ENCODE data around the gene PWP1.

The PWP1 gene

GRCh38 chr12:107731366-107731765, 45.8 kb downstream of the PWP1 start:
- TF ChIP-seq, protein P1, sequence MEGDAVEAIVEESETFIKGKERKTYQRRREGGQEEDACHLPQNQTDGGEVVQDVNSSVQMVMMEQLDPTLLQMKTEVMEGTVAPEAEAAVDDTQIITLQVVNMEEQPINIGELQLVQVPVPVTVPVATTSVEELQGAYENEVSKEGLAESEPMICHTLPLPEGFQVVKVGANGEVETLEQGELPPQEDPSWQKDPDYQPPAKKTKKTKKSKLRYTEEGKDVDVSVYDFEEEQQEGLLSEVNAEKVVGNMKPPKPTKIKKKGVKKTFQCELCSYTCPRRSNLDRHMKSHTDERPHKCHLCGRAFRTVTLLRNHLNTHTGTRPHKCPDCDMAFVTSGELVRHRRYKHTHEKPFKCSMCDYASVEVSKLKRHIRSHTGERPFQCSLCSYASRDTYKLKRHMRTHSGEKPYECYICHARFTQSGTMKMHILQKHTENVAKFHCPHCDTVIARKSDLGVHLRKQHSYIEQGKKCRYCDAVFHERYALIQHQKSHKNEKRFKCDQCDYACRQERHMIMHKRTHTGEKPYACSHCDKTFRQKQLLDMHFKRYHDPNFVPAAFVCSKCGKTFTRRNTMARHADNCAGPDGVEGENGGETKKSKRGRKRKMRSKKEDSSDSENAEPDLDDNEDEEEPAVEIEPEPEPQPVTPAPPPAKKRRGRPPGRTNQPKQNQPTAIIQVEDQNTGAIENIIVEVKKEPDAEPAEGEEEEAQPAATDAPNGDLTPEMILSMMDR (IDR thresholded peaks at IDR 0.05; ENCODE audit: low read depth, low read length) = no peak
- DNase-seq (ENCODE audit: low read depth, low spot score) = no peak
- H3K4me3 ChIP-seq (ENCODE audit: low read depth, low read length) = no peak overlapping the region
- in situ Hi-C loops (cut with HindIII; ENCODE audit: low sequenced_read_pairs) = no loop called here

GRCh38 chr12:107732365-107732764, 46.8 kb downstream of the PWP1 start:
- in situ Hi-C loops (cut with HindIII; ENCODE audit: low sequenced_read_pairs) = no loop called here
- DNase-seq (ENCODE audit: low read depth, low spot score) = no peak
- no peak overlapping the region for H3K4me3 ChIP-seq (ENCODE audit: low read depth, low read length)
- TF ChIP-seq, protein P1 (IDR thresholded peaks at IDR 0.05; ENCODE audit: low read depth, low read length) = no peak

- in situ Hi-C loops (cut with HindIII; ENCODE audit: low sequenced_read_pairs) = no loop called here
- no peak overlapping the region for H3K4me3 ChIP-seq (ENCODE audit: low read depth, low read length)
- no peak for DNase-seq (ENCODE audit: low read depth, low spot score)
- TF ChIP-seq, protein P1 (IDR thresholded peaks at IDR 0.05; ENCODE audit: low read depth, low read length) = no peak
Observed at GRCh38 chr12:107734139-107734538, 48.5 kb downstream of the PWP1 start.

DNA sequence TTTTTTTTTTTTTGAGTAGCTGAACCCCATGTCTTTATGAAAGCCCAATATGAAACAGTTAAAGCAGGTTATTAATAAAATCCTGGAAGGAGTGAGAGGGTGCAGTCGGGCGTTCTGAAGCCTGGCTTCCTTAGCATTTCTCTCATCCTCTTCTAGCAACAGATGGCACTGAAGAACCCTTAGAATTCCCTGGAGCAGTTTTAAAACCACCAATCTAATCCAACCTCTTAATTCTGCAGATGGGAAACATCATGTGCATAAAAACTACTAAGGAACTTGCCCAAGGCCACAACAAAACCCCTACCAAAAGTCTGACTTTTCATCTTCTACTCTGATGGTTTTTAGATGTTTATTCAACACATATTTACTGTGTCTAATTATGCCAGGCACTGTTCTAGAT, 50.2 kb downstream of the PWP1 start:
- no peak overlapping the region for H3K4me3 ChIP-seq (ENCODE audit: low read depth, low read length)
- TF ChIP-seq, protein P1 (IDR thresholded peaks at IDR 0.05; ENCODE audit: low read depth, low read length) = no peak
- DNase-seq (ENCODE audit: low read depth, low spot score) = no peak
- in situ Hi-C loops (cut with HindIII; ENCODE audit: low sequenced_read_pairs) = no loop called here

GRCh38 chr12:107736914-107737313, 51.3 kb downstream of the PWP1 start:
- in situ Hi-C loops (cut with HindIII; ENCODE audit: low sequenced_read_pairs) = no loop called here
- no peak for DNase-seq (ENCODE audit: low read depth, low spot score)
- H3K4me3 ChIP-seq (ENCODE audit: low read depth, low read length) = no peak overlapping the region
- TF ChIP-seq, protein P1 (IDR thresholded peaks at IDR 0.05; ENCODE audit: low read depth, low read length) = no peak

- no peak overlapping the region for H3K4me3 ChIP-seq (ENCODE audit: low read depth, low read length)
- in situ Hi-C loops (cut with HindIII; ENCODE audit: low sequenced_read_pairs) = no loop called here
- TF ChIP-seq, protein P1 (IDR thresholded peaks at IDR 0.05; ENCODE audit: low read depth, low read length) = no peak
- DNase-seq (ENCODE audit: low read depth, low spot score) = peak; percentile 71
Observed at GRCh38 chr12:107748472-107748871, 62.9 kb downstream of the PWP1 start.

- DNase-seq (ENCODE audit: low read depth, low spot score) = peak; percentile 41
- in situ Hi-C loops (cut with HindIII; ENCODE audit: low sequenced_read_pairs) = no loop called here
- TF ChIP-seq, protein P1 (IDR thresholded peaks at IDR 0.05; ENCODE audit: low read depth, low read length) = no peak
- no peak overlapping the region for H3K4me3 ChIP-seq (ENCODE audit: low read depth, low read length)
Observed at GRCh38 chr12:107749083-107749482, 63.5 kb downstream of the PWP1 start.
